Effector memory CD4-positive, alpha-beta T cell (primary cell): ENCODE results near the gene GRIK2.

Experiments
- DNase-seq, 3 donors: peaks; one replicate each; pipeline ENCODE4 v3.0.0-alpha.2; 2020
- H3K27ac ChIP-seq: 2 replicates; pipeline ENCODE4 v1.7.0; 2013; ENCODE audit warnings: mild to moderate bottlenecking, low read length, moderate library complexity; ENCODE audit not compliant: insufficient read depth, poor library complexity, severe bottlenecking
- H3K27me3 ChIP-seq: replicated peaks from 2 replicates; pipeline ENCODE4 v1.7.0; 2013; ENCODE audit warnings: mild to moderate bottlenecking, low read length; ENCODE audit not compliant: insufficient read depth, control insufficient read depth, poor library complexity, severe bottlenecking
- H3K36me3 ChIP-seq: 2 replicates; pipeline ENCODE4 v1.7.0; 2013; ENCODE audit warnings: mild to moderate bottlenecking, low read length, moderate library complexity; ENCODE audit not compliant: control insufficient read depth, insufficient read depth
- H3K4me1 ChIP-seq: 2 replicates; pipeline ENCODE4 v1.7.0; 2013; ENCODE audit warnings: low read length, mild to moderate bottlenecking; ENCODE audit not compliant: control insufficient read depth, insufficient read depth, poor library complexity, severe bottlenecking
- H3K4me3 ChIP-seq: 2 replicates; pipeline ENCODE4 v1.7.0; 2013; ENCODE audit warnings: low read length, low read depth, mild to moderate bottlenecking; ENCODE audit not compliant: insufficient read depth, poor library complexity, severe bottlenecking
- H3K9me3 ChIP-seq: 2 replicates; pipeline ENCODE4 v1.7.0; 2013; ENCODE audit warnings: mild to moderate bottlenecking, low read length, moderate library complexity; ENCODE audit not compliant: control insufficient read depth

Gene GRIK2

GRCh38 chr6:101422251-101422650, 28.7 kb downstream of the GRIK2 start:
- Histone ChIP-seq H3K27me3 (no peaks in the 10 kb centered on the region), H3K4me1 (no peaks in the 10 kb centered on the region), H3K36me3 (no peaks in the 10 kb centered on the region), H3K27ac (no peak overlapping the region), H3K9me3 (no peaks in the 10 kb centered on the region), H3K4me3 (no peak overlapping the region)
- no peak for DNase-seq

GRCh38 chr6:101422811-101423210, 29.3 kb downstream of the GRIK2 start:
- Histone ChIP-seq H3K4me3 (no peak overlapping the region), H3K27ac (no peak overlapping the region), H3K36me3 (no peaks in the 10 kb centered on the region), H3K4me1 (no peaks in the 10 kb centered on the region), H3K27me3 (no peaks in the 10 kb centered on the region), H3K9me3 (no peaks in the 10 kb centered on the region)
- DNase-seq, result no peak

GRCh38 chr6:101429270-101429669, 35.8 kb downstream of the GRIK2 start:
- Histone ChIP-seq H3K27ac (no peak overlapping the region), H3K36me3 (no peaks in the 10 kb centered on the region), H3K9me3 (no peaks in the 10 kb centered on the region), H3K27me3 (no peaks in the 10 kb centered on the region), H3K4me3 (no peak overlapping the region), H3K4me1 (no peaks in the 10 kb centered on the region)
- no peak for DNase-seq

GRCh38 chr6:101429845-101430244, 36.3 kb downstream of the GRIK2 start:
- Histone ChIP-seq H3K27me3 (no peaks in the 10 kb centered on the region), H3K36me3 (no peaks in the 10 kb centered on the region), H3K9me3 (no peaks in the 10 kb centered on the region), H3K27ac (no peak overlapping the region), H3K4me1 (no peaks in the 10 kb centered on the region), H3K4me3 (no peak overlapping the region)
- no peak for DNase-seq

- Histone ChIP-seq H3K4me3 (no peak overlapping the region), H3K36me3 (no peaks in the 10 kb centered on the region), H3K27ac (no peak overlapping the region), H3K4me1 (no peaks in the 10 kb centered on the region), H3K9me3 (no peaks in the 10 kb centered on the region), H3K27me3 (no peaks in the 10 kb centered on the region)
- DNase-seq, result no peak
These were observed 39.6 kb downstream of the GRIK2 start for GRCh38 chr6:101433141-101433540.

GRCh38 chr6:101434601-101435000, 41.1 kb downstream of the GRIK2 start:
- H3K36me3 ChIP-seq, result no peaks in the 10 kb centered on the region
- H3K9me3 ChIP-seq, result no peaks in the 10 kb centered on the region
- no peaks in the 10 kb centered on the region for H3K27me3 ChIP-seq
- DNase-seq, result no peak
- no peaks in the 10 kb centered on the region for H3K4me1 ChIP-seq
- H3K27ac ChIP-seq, result no peak overlapping the region
- no peak overlapping the region for H3K4me3 ChIP-seq

GRCh38 chr6:101435038-101435437, 41.5 kb downstream of the GRIK2 start:
- Histone ChIP-seq H3K27ac (no peak overlapping the region), H3K9me3 (no peaks in the 10 kb centered on the region), H3K4me3 (no peak overlapping the region), H3K27me3 (no peaks in the 10 kb centered on the region), H3K4me1 (no peaks in the 10 kb centered on the region), H3K36me3 (no peaks in the 10 kb centered on the region)
- DNase-seq, result no peak

- Histone ChIP-seq H3K4me1 (no peaks in the 10 kb centered on the region), H3K27me3 (no peaks in the 10 kb centered on the region)
- DNase-seq, result no peak
These were observed 46.3 kb downstream of the GRIK2 start for GRCh38 chr6:101439790-101440189.

GRCh38 chr6:101443315-101443714, 49.8 kb downstream of the GRIK2 start:
- no peak for DNase-seq
- Histone ChIP-seq H3K9me3 (no peaks in the 10 kb centered on the region), H3K27me3 (no peaks in the 10 kb centered on the region), H3K36me3 (no peaks in the 10 kb centered on the region), H3K27ac (no peak overlapping the region), H3K4me1 (no peaks in the 10 kb centered on the region), H3K4me3 (no peak overlapping the region)

More at GRCh38 chr6:101439790-101440189, 46.3 kb downstream of the GRIK2 start:
- Histone ChIP-seq H3K27ac (no peak overlapping the region), H3K4me3 (no peak overlapping the region), H3K9me3 (no peaks in the 10 kb centered on the region), H3K36me3 (no peaks in the 10 kb centered on the region)

- no peak overlapping the region for H3K4me3 ChIP-seq
- DNase-seq, result no peak
- no peaks in the 10 kb centered on the region for H3K36me3 ChIP-seq
These were observed 51.2 kb downstream of the GRIK2 start for GRCh38 chr6:101444717-101445116.

GRCh38 chr6:101445527-101445926, 52.0 kb downstream of the GRIK2 start:
- Histone ChIP-seq H3K4me3 (no peak overlapping the region), H3K36me3 (no peaks in the 10 kb centered on the region), H3K27ac (no peak overlapping the region), H3K4me1 (no peaks in the 10 kb centered on the region), H3K27me3 (no peaks in the 10 kb centered on the region), H3K9me3 (no peaks in the 10 kb centered on the region)
- no peak for DNase-seq

More at GRCh38 chr6:101444717-101445116, 51.2 kb downstream of the GRIK2 start:
- no peaks in the 10 kb centered on the region for H3K27me3 ChIP-seq
- H3K9me3 ChIP-seq, result no peaks in the 10 kb centered on the region
- no peaks in the 10 kb centered on the region for H3K4me1 ChIP-seq
- no peak overlapping the region for H3K27ac ChIP-seq
